SK-N-SH (cell line): Measurements from ENCODE around the gene LIPJ.

Source experiments
- CTCF ChIP-seq: fragments of 200-600 bp; sonication (generic); IDR thresholded peaks from 2 replicates; pipeline ENCODE4 v1.6.1; 2017; ENCODE audit warnings: antibody characterized with exemption, mild to moderate bottlenecking, moderate library complexity
- ELF1 ChIP-seq: IDR thresholded peaks from 2 replicates; pipeline ENCODE4 v1.4.0; 2012
- EP300 ChIP-seq, 2 experiments: IDR thresholded peaks; 2 replicates each; pipeline versions ENCODE4 v1.4.0 to v1.6.1; 2012; ENCODE audit warnings: borderline replicate concordance in 1 of 2, low read depth in 1 of 2, low read length in 1 of 2
- EZH2phosphoT487 ChIP-seq: fragments of 200-600 bp; sonication (generic); IDR thresholded peaks from 2 replicates; pipeline ENCODE4 v1.6.1; 2017; ENCODE audit warnings: low read depth, mixed run types, mild to moderate bottlenecking, antibody characterized with exemption, moderate library complexity, borderline replicate concordance
- GABPA ChIP-seq: IDR thresholded peaks from 2 replicates; pipeline ENCODE4 v1.4.0; 2012; ENCODE audit warnings: low read depth, mild to moderate bottlenecking
- JUND ChIP-seq: IDR thresholded peaks from 2 replicates; pipeline ENCODE4 v1.4.0; 2012
- PBX3 ChIP-seq: IDR thresholded peaks from 2 replicates; pipeline ENCODE4; 2012
- POLR2AphosphoS5 ChIP-seq: IDR thresholded peaks from 2 replicates; pipeline ENCODE4 v1.6.1; 2012; ENCODE audit warnings: low read depth, low read length
- SMC3 ChIP-seq: IDR thresholded peaks from 2 replicates; pipeline ENCODE4 v1.6.1; 2012; ENCODE audit warnings: low read depth, low read length, improper control_type of control experiment

GRCh38 chr10:88618496-88618895 lies 31.9 kb downstream of the LIPJ start:
- TF ChIP-seq JUND: no peak
- no peak for TF ChIP-seq POLR2AphosphoS5
- TF ChIP-seq ELF1: no peak
- no peak for TF ChIP-seq SMC3
- no peak for TF ChIP-seq EZH2phosphoT487
- TF ChIP-seq CTCF: no peak
- no peak for TF ChIP-seq PBX3
- no peak for TF ChIP-seq EP300 (IDR thresholded peaks at IDR 0.05; ENCODE audit: borderline replicate concordance in 1 of 2, low read depth in 1 of 2, low read length in 1 of 2)
- TF ChIP-seq GABPA: no peak
